Neural crest cell (in vitro differentiated cells): ENCODE data around the gene MRPL19. TPM values are rescaled to one million over a fixed set of nuclear protein-coding genes. Genes with fewer than 3 reads are reported as not detected.

Experiments used
- DNase-seq: peaks from one replicate; pipeline ENCODE4 v3.0.0; 2021; ENCODE audit warnings: low read depth, mixed read lengths, low spot score
- H3K27ac Mint-ChIP-seq: one replicate; pipeline ENCODE4 v1.8.0; 2021; ENCODE audit warnings: mild to moderate bottlenecking, mixed read lengths; ENCODE audit not compliant: unreplicated experiment
- H3K27me3 Mint-ChIP-seq: 2 replicates; pipeline ENCODE4 v1.8.0; 2021; ENCODE audit warnings: low read depth, mild to moderate bottlenecking, mixed read lengths
- H3K36me3 Mint-ChIP-seq: 2 replicates; pipeline ENCODE4 v1.8.0; 2021; ENCODE audit warnings: low read depth, mild to moderate bottlenecking, mixed read lengths
- H3K4me1 Mint-ChIP-seq: 2 replicates; pipeline ENCODE4 v1.8.0; 2021; ENCODE audit warnings: mixed read lengths
- H3K4me3 Mint-ChIP-seq: one replicate; pipeline ENCODE4 v1.8.0; 2021; ENCODE audit warnings: mild to moderate bottlenecking, mixed read lengths
- H3K9me3 Mint-ChIP-seq: 2 replicates; pipeline ENCODE4 v1.8.0; 2021; ENCODE audit warnings: mixed read lengths
- CTCF ChIP-seq: fragments of 200-600 bp; sonication (generic); conservative IDR thresholded peaks from 2 replicates; pipeline ENCODE4 v1.5.0; 2021; ENCODE audit warnings: antibody characterized with exemption, mild to moderate bottlenecking
- total RNA-seq: library from RNA; stranded (reverse); gene quantifications from 2 replicates; pipeline ENCODE4 v1.2.1, GENCODE V29; 2021

MRPL19 gene
- total RNA-seq, 1 donor from 2014 or later = 64.5 TPM

DNA sequence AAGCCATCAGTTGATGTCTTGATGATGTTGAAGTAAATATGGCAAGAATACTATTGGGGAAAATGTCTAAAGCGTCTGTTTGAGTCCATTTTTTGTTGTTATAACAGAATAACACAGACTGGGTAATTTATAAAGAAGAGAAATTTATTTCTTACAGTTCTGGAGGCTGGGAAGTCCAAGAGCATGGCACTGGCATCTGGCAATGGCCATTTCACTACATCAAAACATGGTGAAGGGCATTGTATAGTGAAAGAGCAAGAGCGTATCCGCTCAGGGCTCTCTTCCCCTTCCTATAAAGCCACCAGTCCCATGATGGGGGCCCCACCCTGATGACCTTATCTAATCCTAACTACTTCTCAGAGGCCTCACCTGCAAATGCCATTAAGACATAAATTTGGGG, 29.6 kb upstream of the MRPL19 start:
- peaks cover 6% of the 10 kb centered on the region for H3K4me1 Mint-ChIP-seq
- DNase-seq = no peak

GRCh38 chr2:75619956-75620740, 26.4 kb upstream of the MRPL19 start:
- Mint-ChIP-seq H3K4me1 (no peaks in the 10 kb centered on the region), H3K27me3 (no peaks in the 10 kb centered on the region), H3K9me3 (peaks cover 9% of the 10 kb centered on the region), H3K27ac (no peak overlapping the region), H3K36me3 (no peaks in the 10 kb centered on the region), H3K4me3 (no peak overlapping the region)
- TF ChIP-seq CTCF = no peak
- no peak for DNase-seq

More for the DNA sequence above, 29.6 kb upstream of the MRPL19 start:
- Mint-ChIP-seq H3K4me3 (no peak overlapping the region), H3K27ac (no peak overlapping the region), H3K27me3 (no peaks in the 10 kb centered on the region), H3K9me3 (peaks cover 15% of the 10 kb centered on the region), H3K36me3 (peaks cover 3% of the 10 kb centered on the region)
- no peak for TF ChIP-seq CTCF

DNA sequence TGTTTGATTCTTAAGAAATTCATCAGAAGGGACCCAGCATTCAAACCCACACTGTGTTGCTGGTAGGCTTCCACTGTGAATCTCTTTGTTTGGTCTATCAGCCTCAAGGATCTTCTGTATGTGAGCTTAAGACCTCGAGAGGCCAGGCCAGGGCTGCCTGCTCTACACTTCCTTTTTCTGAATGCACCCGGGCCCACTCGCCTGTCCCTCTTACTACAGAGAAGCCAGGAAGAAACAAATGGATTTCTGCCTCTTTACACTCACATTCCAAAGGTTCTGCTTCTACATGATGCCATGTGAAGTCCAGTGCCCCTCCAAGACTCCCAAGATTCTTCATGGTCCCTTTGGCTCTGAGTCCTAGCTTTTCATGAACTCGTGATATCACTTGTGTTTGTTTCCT, 25.4 kb upstream of the MRPL19 start:
- no peak for DNase-seq

DNA sequence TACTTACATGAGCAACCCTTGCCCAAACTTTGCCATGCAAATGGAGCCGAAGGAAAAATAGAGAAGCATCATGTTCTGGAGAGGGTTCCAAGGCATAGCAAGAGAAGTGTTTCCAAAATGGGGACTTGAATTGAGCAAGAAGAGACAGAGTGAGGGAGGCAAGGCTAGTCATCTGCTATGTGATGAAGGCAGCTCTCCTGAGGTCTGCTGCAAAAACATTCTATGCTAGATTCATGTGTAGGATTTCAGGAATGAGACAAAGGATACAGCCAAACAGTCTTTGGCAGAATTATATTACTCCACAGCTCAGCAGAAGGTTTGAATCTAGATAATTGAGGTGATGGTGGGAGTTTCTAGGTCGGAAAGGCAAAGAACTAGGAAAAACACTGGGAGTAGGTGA, 24.1 kb upstream of the MRPL19 start:
- Mint-ChIP-seq H3K27ac (no peak overlapping the region), H3K27me3 (no peaks in the 10 kb centered on the region), H3K9me3 (peaks cover 5% of the 10 kb centered on the region), H3K36me3 (no peaks in the 10 kb centered on the region), H3K4me3 (no peak overlapping the region), H3K4me1 (no peaks in the 10 kb centered on the region)
- no peak for DNase-seq
- TF ChIP-seq CTCF = no peak

More for the DNA sequence above, 25.4 kb upstream of the MRPL19 start:
- Mint-ChIP-seq H3K4me3 (no peak overlapping the region), H3K27ac (no peak overlapping the region), H3K9me3 (peaks cover 9% of the 10 kb centered on the region), H3K27me3 (no peaks in the 10 kb centered on the region), H3K36me3 (no peaks in the 10 kb centered on the region), H3K4me1 (no peaks in the 10 kb centered on the region)
- TF ChIP-seq CTCF = no peak

- peaks cover under 1% of the 10 kb centered on the region for H3K27me3 Mint-ChIP-seq
- H3K4me3 Mint-ChIP-seq = no peak overlapping the region
- H3K9me3 Mint-ChIP-seq = peaks cover 3% of the 10 kb centered on the region
- H3K4me1 Mint-ChIP-seq = no peaks in the 10 kb centered on the region
- no peak for TF ChIP-seq CTCF
- no peak overlapping the region for H3K27ac Mint-ChIP-seq
- H3K36me3 Mint-ChIP-seq = no peaks in the 10 kb centered on the region
- DNase-seq = no peak
These were observed 23.7 kb upstream of the MRPL19 start for GRCh38 chr2:75622929-75623328.
